Measurements from ENCODE around the gene PGPEP1. TPM values are rescaled to one million over a fixed set of nuclear protein-coding genes. Genes with fewer than 3 reads are reported as not detected.

Gene PGPEP1
- polyA plus RNA-seq, 1 of the 3 experiments (the other 2 are of a cell fraction), result 13.8 TPM

DNA sequence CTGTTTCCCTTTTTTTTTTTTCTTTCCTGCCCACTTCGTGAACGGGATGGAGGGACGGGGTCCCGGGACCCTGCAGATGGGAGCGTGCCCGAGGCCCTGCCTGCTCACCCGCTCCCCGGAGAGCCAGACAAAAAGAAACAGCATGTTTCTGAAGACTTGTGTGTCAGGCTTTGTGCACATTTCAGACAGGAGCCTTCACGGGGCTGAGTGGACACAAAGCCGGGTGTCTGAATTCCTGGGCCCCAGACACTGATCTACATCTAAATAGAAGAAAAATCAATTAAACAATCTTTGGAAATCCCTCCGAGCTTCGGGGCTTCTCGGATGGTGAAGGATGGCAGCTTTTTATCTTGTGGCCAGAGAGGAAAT lies 4.2 kb downstream of the PGPEP1 start:
- POLR2A ChIA-PET, result no interaction called here

More for the DNA sequence above, 4.2 kb downstream of the PGPEP1 start:
- WGBS (ENCODE audit: low lambda C conversion rate), result 79% methylated on average over 13 of the region's 13 CpGs
- Histone ChIP-seq H3K79me2 (ENCODE audit: insufficient read depth) (no peaks in the 10 kb centered on the region), H3K4me1 (ENCODE audit: control insufficient read depth in 1 of 2, insufficient read depth in 2 of 2, low read depth in 1 of 2, low read length in 1 of 2) (peaks cover 0 to 9% of the 10 kb centered on the region in 2 experiments; a peak in 1 of 4 replicates), H3F3A (replicated peaks; ENCODE audit: insufficient read depth) (no peaks in the 10 kb centered on the region), H3K4me3 (ENCODE audit: low read depth in 2 of 2, low read length in 1 of 2) (no peak overlapping the region), H3K4me2 (no peak overlapping the region), H4K20me1 (ENCODE audit: insufficient read depth) (no peaks in the 10 kb centered on the region), H2AFZ (ENCODE audit: low read depth) (no peak overlapping the region), H3K9ac (no peak overlapping the region), H3K36me3 (replicated peaks in 1 of 2; ENCODE audit: control insufficient read depth in 1 of 2, insufficient read depth in 2 of 2, low read length in 1 of 2) (no peaks in the 10 kb centered on the region), H3K9me3 (no peaks in the 10 kb centered on the region), H3K27ac (ENCODE audit: low read depth in 2 of 2, low read length in 1 of 2) (no peak overlapping the region), H3K27me3 (ENCODE audit: insufficient read depth) (no peaks in the 10 kb centered on the region), H3K9me2 (no peaks in the 10 kb centered on the region)
- CTCF ChIA-PET, result interaction anchor here (0.8 to 9.3 kb wide), 3 partner anchors 44 to 70 kb away, joined by 3 to 217 read pairs (median 17); partner anchors contain the start of gene SSBP4
- no peak for TF ChIP-seq RXRA (IDR thresholded peaks at IDR 0.05; ENCODE audit: borderline replicate concordance, low read depth)
- no peak for TF ChIP-seq MXI1 (IDR thresholded peaks at IDR 0.05; ENCODE audit: low read depth, low read length)
- TF ChIP-seq FOSL2 (IDR thresholded peaks at IDR 0.05; ENCODE audit: borderline replicate concordance, low read depth), result no peak
- no peak for TF ChIP-seq EZH2phosphoT487 (IDR thresholded peaks at IDR 0.05; ENCODE audit: borderline replicate concordance, low read depth)
- no peak for TF ChIP-seq SMC3 (IDR thresholded peaks at IDR 0.05; ENCODE audit: low read depth, low read length)
- no peak for TF ChIP-seq SIN3A (IDR thresholded peaks at IDR 0.05; ENCODE audit: borderline replicate concordance, low read depth, low read length)
- TF ChIP-seq, protein P1, sequence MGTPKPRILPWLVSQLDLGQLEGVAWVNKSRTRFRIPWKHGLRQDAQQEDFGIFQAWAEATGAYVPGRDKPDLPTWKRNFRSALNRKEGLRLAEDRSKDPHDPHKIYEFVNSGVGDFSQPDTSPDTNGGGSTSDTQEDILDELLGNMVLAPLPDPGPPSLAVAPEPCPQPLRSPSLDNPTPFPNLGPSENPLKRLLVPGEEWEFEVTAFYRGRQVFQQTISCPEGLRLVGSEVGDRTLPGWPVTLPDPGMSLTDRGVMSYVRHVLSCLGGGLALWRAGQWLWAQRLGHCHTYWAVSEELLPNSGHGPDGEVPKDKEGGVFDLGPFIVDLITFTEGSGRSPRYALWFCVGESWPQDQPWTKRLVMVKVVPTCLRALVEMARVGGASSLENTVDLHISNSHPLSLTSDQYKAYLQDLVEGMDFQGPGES (IDR thresholded peaks at IDR 0.05; ENCODE audit: low read depth, low read length), result no peak
- no peak for TF ChIP-seq RCOR1 (IDR thresholded peaks at IDR 0.05; ENCODE audit: low read length)
- no peak for TF ChIP-seq FOXM1 (IDR thresholded peaks at IDR 0.05; ENCODE audit: low read depth)
- no peak for TF ChIP-seq YY1 (IDR thresholded peaks at IDR 0.05; ENCODE audit: low read depth)
- TF ChIP-seq ZBTB33 (IDR thresholded peaks at IDR 0.05; ENCODE audit: borderline replicate concordance, low read depth), result no peak
- TF ChIP-seq, protein P2, sequence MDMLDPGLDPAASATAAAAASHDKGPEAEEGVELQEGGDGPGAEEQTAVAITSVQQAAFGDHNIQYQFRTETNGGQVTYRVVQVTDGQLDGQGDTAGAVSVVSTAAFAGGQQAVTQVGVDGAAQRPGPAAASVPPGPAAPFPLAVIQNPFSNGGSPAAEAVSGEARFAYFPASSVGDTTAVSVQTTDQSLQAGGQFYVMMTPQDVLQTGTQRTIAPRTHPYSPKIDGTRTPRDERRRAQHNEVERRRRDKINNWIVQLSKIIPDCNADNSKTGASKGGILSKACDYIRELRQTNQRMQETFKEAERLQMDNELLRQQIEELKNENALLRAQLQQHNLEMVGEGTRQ (IDR thresholded peaks at IDR 0.05; ENCODE audit: borderline replicate concordance, low read depth, low read length), result no peak
- no peak for TF ChIP-seq MAX (IDR thresholded peaks at IDR 0.05; ENCODE audit: low read depth)
- no peak for TF ChIP-seq REST (IDR thresholded peaks at IDR 0.05; ENCODE audit: low read depth, low read length)
- no peak for TF ChIP-seq USF1 (IDR thresholded peaks at IDR 0.05; ENCODE audit: borderline replicate concordance, low read depth)
- no peak for TF ChIP-seq JUND (IDR thresholded peaks at IDR 0.05)
- TF ChIP-seq NFIC (IDR thresholded peaks at IDR 0.05; ENCODE audit: borderline replicate concordance), result no peak
- no peak for TF ChIP-seq RFX5 (IDR thresholded peaks at IDR 0.05; ENCODE audit: low read length)
- no peak for DNase-seq

Data from SK-N-SH (cell line).